Measurements from ENCODE around the gene ZMIZ2.

GRCh38 chr7:44727937-44728262 lies 20.7 kb upstream of the ZMIZ2 start:
- no peak for TF ChIP-seq TAF1 (conservative IDR thresholded peaks at IDR 0.05)
- no peak for TF ChIP-seq CTCF (IDR thresholded peaks at IDR 0.05; ENCODE audit: low read depth, low read length, missing input control)
- no peak for TF ChIP-seq EGR1 (IDR thresholded peaks at IDR 0.05; ENCODE audit: low read depth in 2 of 2)
